ENCODE data around the gene REX1BD.

The REX1BD gene

GRCh38 chr19:18609717-18610051, 21.1 kb downstream of the REX1BD start:
- Histone ChIP-seq H3K4me3 (ENCODE audit: low read depth in 1 of 2, low read length in 2 of 2) (no peak overlapping the region), H3K27me3 (ENCODE audit: insufficient read depth, low read length, poor library complexity) (peaks cover 35% of the 10 kb centered on the region), H3K79me2 (ENCODE audit: insufficient read depth, low read length) (no peaks in the 10 kb centered on the region), H3K27ac (ENCODE audit: low read length) (no peak overlapping the region), H3K9ac (ENCODE audit: low read depth, low read length) (no peak overlapping the region), H3K4me2 (ENCODE audit: insufficient read depth, low read length) (no peak overlapping the region), H4K20me1 (ENCODE audit: insufficient read depth, low read length) (peaks cover 2% of the 10 kb centered on the region; the same call in 1 of the 2 replicates), H3K4me1 (ENCODE audit: insufficient read depth, low read length) (peaks cover 12% of the 10 kb centered on the region), H2AFZ (ENCODE audit: low read depth, low read length) (no peak overlapping the region), H3K36me3 (ENCODE audit: insufficient read depth, low read length) (no peaks in the 10 kb centered on the region), H3K9me3 (ENCODE audit: insufficient read depth, low read length, severe bottlenecking) (no peaks in the 10 kb centered on the region)
- ATAC-seq (ENCODE audit: insufficient read depth, low read depth): no peak
- TF ChIP-seq CTCF (IDR thresholded peaks at IDR 0.05; ENCODE audit: borderline replicate concordance, extremely low read depth, low read length, poor library complexity, severe bottlenecking) (no peak), EZH2 (IDR thresholded peaks at IDR 0.05; ENCODE audit: borderline replicate concordance, low read depth, low read length, severe bottlenecking) (no peak)
- no peak for DNase-seq

GRCh38 chr19:18610245-18610555, 21.6 kb downstream of the REX1BD start:
- no peak for TF ChIP-seq EZH2 (IDR thresholded peaks at IDR 0.05; ENCODE audit: borderline replicate concordance, low read depth, low read length, severe bottlenecking)
- TF ChIP-seq CTCF (IDR thresholded peaks at IDR 0.05; ENCODE audit: borderline replicate concordance, extremely low read depth, low read length, poor library complexity, severe bottlenecking): no peak
- ATAC-seq (ENCODE audit: insufficient read depth, low read depth): no peak
- H3K79me2 ChIP-seq (ENCODE audit: insufficient read depth, low read length): no peaks in the 10 kb centered on the region
- no peak for DNase-seq
- H3K4me2 ChIP-seq (ENCODE audit: insufficient read depth, low read length): no peak overlapping the region
- no peaks in the 10 kb centered on the region for H3K9me3 ChIP-seq (ENCODE audit: insufficient read depth, low read length, severe bottlenecking)
- no peaks in the 10 kb centered on the region for H3K36me3 ChIP-seq (ENCODE audit: insufficient read depth, low read length)
- H2AFZ ChIP-seq (ENCODE audit: low read depth, low read length): no peak overlapping the region
- H4K20me1 ChIP-seq (ENCODE audit: insufficient read depth, low read length): peaks cover 2% of the 10 kb centered on the region; the same call in 1 of the 2 replicates
- peaks cover 35% of the 10 kb centered on the region for H3K27me3 ChIP-seq (ENCODE audit: insufficient read depth, low read length, poor library complexity)
- H3K4me3 ChIP-seq (ENCODE audit: low read depth in 1 of 2, low read length in 2 of 2): no peak overlapping the region
- peaks cover 12% of the 10 kb centered on the region for H3K4me1 ChIP-seq (ENCODE audit: insufficient read depth, low read length)
- H3K9ac ChIP-seq (ENCODE audit: low read depth, low read length): no peak overlapping the region
- no peak overlapping the region for H3K27ac ChIP-seq (ENCODE audit: low read length)

GRCh38 chr19:18610556-18611326, 22.1 kb downstream of the REX1BD start:
- no peak for DNase-seq
- no peak overlapping the region for H3K9ac ChIP-seq (ENCODE audit: low read depth, low read length)
- no peak overlapping the region for H3K4me2 ChIP-seq (ENCODE audit: insufficient read depth, low read length)
- no peaks in the 10 kb centered on the region for H3K9me3 ChIP-seq (ENCODE audit: insufficient read depth, low read length, severe bottlenecking)
- peaks cover 12% of the 10 kb centered on the region for H3K4me1 ChIP-seq (ENCODE audit: insufficient read depth, low read length)
- no peak overlapping the region for H3K27ac ChIP-seq (ENCODE audit: low read length)
- H3K79me2 ChIP-seq (ENCODE audit: insufficient read depth, low read length): no peaks in the 10 kb centered on the region
- H4K20me1 ChIP-seq (ENCODE audit: insufficient read depth, low read length): peaks cover 2% of the 10 kb centered on the region; the same call in 1 of the 2 replicates
- H2AFZ ChIP-seq (ENCODE audit: low read depth, low read length): no peak overlapping the region
- H3K27me3 ChIP-seq (ENCODE audit: insufficient read depth, low read length, poor library complexity): peaks cover 35% of the 10 kb centered on the region
- ATAC-seq (ENCODE audit: insufficient read depth, low read depth): no peak
- TF ChIP-seq CTCF (IDR thresholded peaks at IDR 0.05; ENCODE audit: borderline replicate concordance, extremely low read depth, low read length, poor library complexity, severe bottlenecking) (no peak), EZH2 (IDR thresholded peaks at IDR 0.05; ENCODE audit: borderline replicate concordance, low read depth, low read length, severe bottlenecking) (no peak)
- no peak overlapping the region for H3K4me3 ChIP-seq (ENCODE audit: low read depth in 1 of 2, low read length in 2 of 2)
- H3K36me3 ChIP-seq (ENCODE audit: insufficient read depth, low read length): no peaks in the 10 kb centered on the region
